Heart left ventricle (tissue), 16 donors: ENCODE results near the gene RIN3. TPM values are rescaled to one million over a fixed set of nuclear protein-coding genes. Genes with fewer than 3 reads are reported as not detected.

ENCODE experiments used
- ATAC-seq, 4 donors: fragments of 200-7000 bp; cut with Tn5 transposase; one replicate each; pipeline ENCODE4 v1.9.1; 2020 to 2022; ENCODE audit warnings: moderate library complexity in 4 of 4, mild to moderate bottlenecking in 3 of 4, moderate number of reproducible peaks in 1 of 4
- DNase-seq, 5 donors: peaks; one replicate each; pipeline ENCODE4 v3.0.0-alpha.2; 2020
- H3K27ac ChIP-seq, 12 donors: fragments of 200-600 bp; sonication (generic) in 4 of 12; one replicate each; pipeline versions ENCODE4 v1.5.0 to v1.8.0; 2016 to 2022; ENCODE audit warnings: mild to moderate bottlenecking in 2 of 12
- H3K27me3 ChIP-seq, 9 donors: fragments of 200-600 bp; sonication (generic) in 2 of 9; one replicate each; pipeline versions ENCODE4 v1.5.1 to v1.8.0; 2016 to 2022; ENCODE audit warnings: mild to moderate bottlenecking in 3 of 9
- H3K36me3 ChIP-seq, 9 donors: fragments of 200-600 bp; sonication (generic) in 2 of 9; one replicate each; pipeline versions ENCODE4 v1.5.0 to v1.8.0; 2018 to 2022; ENCODE audit warnings: mild to moderate bottlenecking in 2 of 9
- H3K4me1 ChIP-seq, 12 donors: fragments of 200-600 bp; sonication (generic) in 4 of 12; one replicate each; pipeline versions ENCODE4 v1.5.0 to v1.8.0; 2016 to 2022; ENCODE audit warnings: mild to moderate bottlenecking in 3 of 12
- H3K4me3 ChIP-seq, 12 donors: fragments of 200-600 bp; sonication (generic) in 4 of 12; one replicate each; pipeline versions ENCODE4 v1.5.0 to v1.8.0; 2017 to 2022; ENCODE audit warnings: mild to moderate bottlenecking in 9 of 12, moderate library complexity in 4 of 12
- H3K9me3 ChIP-seq, 12 donors: fragments of 200-600 bp; sonication (generic) in 4 of 12; one replicate each; pipeline versions ENCODE4 v1.5.0 to v1.8.0; 2016 to 2022; ENCODE audit warnings: mild to moderate bottlenecking in 1 of 12
- CTCF ChIP-seq, 12 donors: fragments of 200-600 bp; sonication (generic) in 4 of 12; IDR thresholded peaks; one replicate each; pipeline versions ENCODE4 v1.5.0 to v1.8.0; 2018 to 2022; ENCODE audit warnings: antibody characterized with exemption in 12 of 12, mild to moderate bottlenecking in 5 of 12
- POLR2A ChIP-seq, 2 donors: fragments of 450-650 bp; IDR thresholded peaks; one replicate each; pipeline ENCODE4 v1.6.1; 2017; ENCODE audit warnings: antibody characterized with exemption in 2 of 2, mild to moderate bottlenecking in 2 of 2, moderate library complexity in 2 of 2
- WGBS, 4 donors: extraction: QIAGEN DNeasy Blood & Tissue Kit in 2 of 4; methylation state at CpG; one replicate each; pipeline versions ENCODE4 v1.1.5 to v1.1.7; 2013 to 2018; 5-methylcytosine and 5-hydroxymethylcytosine counted together
- intact Hi-C, 10 donors: fragments of 100-400 bp; cut with DNase I; formaldehyde crosslinking; loops; one replicate each; pipeline versions ENCODE4 v1.11.1 to v1.14.2; 2022
- polyA plus RNA-seq, 2 donors: library from polyadenylated mRNA; stranded (reverse); fragments of 200-250 nt; gene quantifications; one replicate each; pipeline ENCODE4 v1.2.3, GENCODE V29; 2013
- total RNA-seq, 9 donors: library from RNA; depleted of rRNA in 2 of 9; stranded (reverse); fragments of >200 nt in 2 of 9; fragmentation: NEBNext Ultra II Directional in 3 of 9; extraction: Animal tissue kit (Norgen Biotek cat#: 25700) in 3 of 9; gene quantifications; one replicate each; pipeline versions ENCODE4 v1.1.0 to v1.2.4, GENCODE V29; 2016 to 2023
- donor health status: ischemic (EF 13 %, LVEDD 7.1; RV severe dilation, severe dysfunction).
- donor health status: healthy with polysubstance abuse.
- donor health status: DM: no; HTN: yes; CAD: no.
- donor health status: DM: no; HTN: no; CAD: no.
- donor health status: ischemic (EF 25% LVEDD 6.9; RV normal size, moderate dysfunction).
- donor health status: ischemic (EF 25% LVEDD 5.7; RV mildly dilated, moderate dysfunction).
- donor health status: healthy.
- donor health status: DM: yes; HTN: yes; CAD: no.
- donor health status: ischemic (EF 35%, LVEDD 5.7; RV mildly dilated, moderate dysfunction).
- donor health status: nonischemic (EF 11% LVEDD 7.7; RV severe dilation, severe dysfunction).
- donor health status: DM: yes; HTN: yes; CAD: no.
- donor health status: PGD.
- donor health status: ischemic (EF 29% LVEDD 5.4; RV normal size, mild dysfunction).
- donor health status: nonischemic (EF 23%, LVEDD 6.1; RV moderate dilation, normal function).

Gene RIN3
- total and polyA plus RNA-seq, 11 donors: 8.6 to 37.0 (median 12.7) TPM

DNA sequence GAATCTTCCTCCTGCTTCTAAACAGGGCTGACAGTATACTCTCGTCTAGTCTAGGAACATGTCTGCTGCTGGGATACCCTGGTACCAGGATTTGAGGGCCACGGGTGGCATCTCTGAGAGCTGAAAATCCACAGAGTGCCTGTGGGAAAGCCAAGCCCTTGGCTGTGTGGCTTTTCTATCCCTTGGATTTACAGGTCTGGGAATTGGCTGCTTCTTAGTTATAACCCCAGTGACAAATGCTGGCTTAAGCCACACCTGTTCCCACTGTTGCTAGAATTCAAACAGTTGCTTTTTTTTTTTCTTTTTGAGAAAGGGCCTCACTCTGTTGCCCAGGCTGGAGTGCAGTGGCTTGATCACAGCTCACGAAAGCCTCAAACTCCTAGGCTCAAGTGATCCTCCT is 14.3 kb upstream of the RIN3 start:
- Histone ChIP-seq H3K9me3 (no peaks in the 10 kb centered on the region), H3K4me3 (no peak overlapping the region), H3K36me3 (no peaks in the 10 kb centered on the region), H3K27me3 (no peaks in the 10 kb centered on the region), H3K4me1 (peaks cover 0 to 36% (median 11%) of the 10 kb centered on the region in 12 donors), H3K27ac (no peak overlapping the region)
- ATAC-seq (no peak), DNase-seq (no peak)
- TF ChIP-seq CTCF (IDR thresholded peaks at IDR 0.05) (no peak), POLR2A (IDR thresholded peaks at IDR 0.05) (no peak)
- WGBS, 4 donors: 83 to 93% (median 92%) methylated on average over 3 of the region's 3 CpGs
- intact Hi-C loops: no loop called here

- intact Hi-C loops: no loop called here
Measured at GRCh38 chr14:92500491-92500941, 13.1 kb upstream of the RIN3 start.

DNA sequence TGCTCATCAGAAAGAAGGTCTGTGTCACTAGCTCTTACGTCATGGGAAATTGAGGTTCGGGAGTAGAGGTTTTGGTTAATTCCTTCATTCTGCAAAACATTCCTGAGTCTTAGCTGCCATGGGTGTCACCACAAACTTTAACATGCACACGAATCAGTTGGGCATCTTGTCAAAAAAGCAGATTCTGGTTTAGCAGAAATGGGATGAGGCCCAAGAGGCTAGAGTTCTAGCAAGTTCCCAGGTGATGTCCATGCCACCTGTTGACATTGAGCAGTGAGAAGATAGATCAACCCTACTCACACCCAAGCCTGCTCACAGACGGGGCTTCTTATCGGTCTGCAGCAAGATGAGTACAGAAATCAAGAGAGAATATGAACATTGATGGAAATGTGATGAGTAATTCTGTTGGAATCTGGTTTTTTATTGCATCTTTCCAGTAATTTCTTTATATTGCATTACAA is 11.7 kb upstream of the RIN3 start:
- no peak overlapping the region for H3K27ac ChIP-seq
- H3K27me3 ChIP-seq: no peaks in the 10 kb centered on the region
- 85 to 91% (median 87%) methylated on average over 5 of the region's 5 CpGs for WGBS, 4 donors
- H3K4me3 ChIP-seq: no peak overlapping the region
- TF ChIP-seq POLR2A (IDR thresholded peaks at IDR 0.05): no peak
- no peak for TF ChIP-seq CTCF (IDR thresholded peaks at IDR 0.05)
- H3K36me3 ChIP-seq: no peaks in the 10 kb centered on the region
- no peaks in the 10 kb centered on the region for H3K9me3 ChIP-seq
- ATAC-seq (no peak), DNase-seq (no peak)
- peaks cover 0 to 32% (median 13%) of the 10 kb centered on the region in 12 donors for H3K4me1 ChIP-seq
- intact Hi-C loops: no loop called here

More at GRCh38 chr14:92500491-92500941, 13.1 kb upstream of the RIN3 start:
- H3K36me3 ChIP-seq: no peaks in the 10 kb centered on the region
- H3K9me3 ChIP-seq: no peaks in the 10 kb centered on the region
- no peak for TF ChIP-seq POLR2A (IDR thresholded peaks at IDR 0.05)
- TF ChIP-seq CTCF (IDR thresholded peaks at IDR 0.05): no peak
- DNase-seq: peak in 3 of 5 donors; percentile 44 to 76 (median 69)
- H3K27ac ChIP-seq: no peak overlapping the region
- no peaks in the 10 kb centered on the region for H3K27me3 ChIP-seq
- WGBS, 4 donors: 61 to 75% (median 67%) methylated on average over 6 of the region's 6 CpGs
- no peak overlapping the region for H3K4me3 ChIP-seq
- H3K4me1 ChIP-seq: peaks cover 0 to 30% (median 13%) of the 10 kb centered on the region in 12 donors
- peak; percentile 16 to 71 (median 59) for ATAC-seq

- intact Hi-C loops: no loop called here
- H3K36me3 ChIP-seq: no peaks in the 10 kb centered on the region
- DNase-seq: no peak
- TF ChIP-seq POLR2A (IDR thresholded peaks at IDR 0.05) (no peak), CTCF (IDR thresholded peaks at IDR 0.05) (no peak)
- H3K27me3 ChIP-seq: no peaks in the 10 kb centered on the region
- H3K9me3 ChIP-seq: no peaks in the 10 kb centered on the region
- H3K4me3 ChIP-seq: no peak overlapping the region
- 87 to 90% (median 89%) methylated on average over 9 of the region's 9 CpGs for WGBS, 4 donors
- peaks cover 0 to 36% (median 13%) of the 10 kb centered on the region in 12 donors for H3K4me1 ChIP-seq
- no peak overlapping the region for H3K27ac ChIP-seq
- ATAC-seq: no peak
Measured at GRCh38 chr14:92502541-92503286, 10.9 kb upstream of the RIN3 start.
